ENCODE data around the gene SELENOO.
A peak's percentile ranks its signal among the peaks of the same experiment; 100 is the strongest.

Gene SELENOO

DNA sequence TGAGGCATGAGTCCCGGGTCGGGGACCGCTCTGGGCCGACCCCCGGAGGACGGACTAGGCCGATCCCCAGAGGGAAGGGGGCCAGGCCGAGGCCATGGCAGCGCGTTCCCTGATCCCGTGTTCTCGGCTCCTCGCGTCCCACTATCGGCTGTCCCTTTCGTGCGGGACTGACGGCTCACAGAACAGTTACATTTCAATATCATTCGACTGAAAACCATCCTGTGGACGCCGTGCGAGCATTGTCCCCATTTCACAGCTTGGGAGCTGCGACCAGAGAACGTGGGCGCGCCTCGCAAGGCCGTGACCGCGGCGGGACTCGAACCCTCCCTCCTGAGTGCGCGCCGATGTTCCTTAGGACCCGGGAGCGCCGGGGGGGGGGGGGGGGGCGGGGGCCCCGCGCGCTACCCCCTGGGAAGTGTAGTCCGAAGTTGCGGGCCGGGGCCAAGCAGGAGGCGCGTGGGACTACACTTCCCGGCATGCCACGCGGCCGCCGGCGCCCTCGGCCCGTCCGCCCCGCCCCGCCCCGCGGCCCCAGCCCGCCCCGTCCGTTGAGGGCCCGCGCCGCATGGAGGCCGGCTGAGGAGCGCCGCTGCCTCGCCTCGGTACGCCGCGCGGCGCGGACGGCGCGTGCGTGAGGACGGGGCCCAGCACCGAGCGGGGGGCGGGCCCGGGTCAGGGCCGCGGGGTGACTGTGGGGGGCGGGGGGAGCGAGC lies 15.3 kb upstream of the SELENOO start, which contains the start of gene TRABD:
TSS of gene TRABD (plus strand) at position 539 of the 713 bp plus-strand sequence. CDS start 7,148 bp downstream, outside the sequence.
- peak; percentile 88 for DNase-seq

DNA sequence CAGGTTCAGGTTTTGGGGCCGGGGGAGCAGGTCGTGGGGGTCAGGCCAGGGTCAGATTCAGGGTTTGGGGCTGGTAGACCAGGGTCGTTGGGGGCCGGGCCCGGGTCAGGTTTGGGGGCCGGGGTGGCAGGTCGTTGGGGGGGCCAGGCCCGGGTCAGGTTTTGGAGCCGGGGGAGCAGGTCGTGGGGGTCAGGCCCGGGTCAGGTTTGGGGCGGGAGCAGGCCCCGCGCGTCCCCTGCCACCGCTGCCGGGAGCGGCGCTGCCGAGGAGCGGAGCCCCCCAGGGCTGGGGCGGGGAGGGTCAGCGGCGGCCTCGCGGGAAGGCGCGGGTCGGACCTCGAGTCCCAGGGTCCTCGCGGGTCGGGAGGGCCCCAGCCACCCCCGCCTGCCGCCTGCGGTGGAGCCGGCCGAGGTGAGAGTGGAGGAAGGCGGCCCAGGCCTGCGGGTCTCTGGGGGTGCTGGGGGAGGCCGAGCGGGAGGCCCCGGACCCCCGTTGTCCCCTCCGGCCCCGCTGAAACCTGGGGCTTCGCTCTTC lies 14.6 kb upstream of the SELENOO start:
- no peak for DNase-seq

DNA sequence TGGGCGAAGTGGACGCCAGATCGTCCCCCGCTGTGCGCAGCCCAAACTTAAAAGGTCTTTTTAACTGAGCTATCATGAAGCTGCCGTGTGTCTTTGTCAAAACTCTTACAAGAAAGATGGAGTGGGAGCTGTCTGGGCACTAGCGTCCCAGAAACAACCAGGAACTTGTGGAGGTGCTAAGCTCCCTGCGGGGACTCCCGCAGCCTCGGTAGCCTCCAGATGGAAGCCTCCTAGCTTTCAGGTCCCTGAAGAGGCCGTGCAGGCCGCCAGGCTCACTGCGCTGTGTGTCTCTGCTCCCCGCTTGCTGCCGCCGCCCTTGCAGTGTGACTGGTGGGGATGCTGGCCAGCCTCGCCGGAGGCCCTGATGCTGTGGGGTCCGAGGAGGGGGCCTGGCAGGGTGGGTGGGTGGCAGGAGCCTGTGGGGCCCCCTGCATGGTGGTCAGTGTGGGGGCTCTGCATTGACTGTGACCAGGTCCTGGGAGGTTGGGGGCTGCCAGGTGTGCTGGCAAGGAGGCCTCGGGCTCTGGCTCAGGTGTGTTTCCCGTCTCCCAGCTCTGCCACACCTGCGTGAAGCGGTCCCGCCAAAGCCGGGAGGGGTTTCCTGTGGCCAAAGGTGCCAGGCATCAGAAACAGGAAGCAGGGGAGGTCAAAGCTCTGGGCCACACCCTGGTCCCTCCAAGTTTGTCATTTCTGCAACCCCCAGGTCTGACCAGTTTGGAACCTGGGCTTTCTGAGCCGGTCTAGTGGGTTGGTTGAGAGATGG lies 13.9 kb upstream of the SELENOO start:
- DNase-seq = no peak

DNA sequence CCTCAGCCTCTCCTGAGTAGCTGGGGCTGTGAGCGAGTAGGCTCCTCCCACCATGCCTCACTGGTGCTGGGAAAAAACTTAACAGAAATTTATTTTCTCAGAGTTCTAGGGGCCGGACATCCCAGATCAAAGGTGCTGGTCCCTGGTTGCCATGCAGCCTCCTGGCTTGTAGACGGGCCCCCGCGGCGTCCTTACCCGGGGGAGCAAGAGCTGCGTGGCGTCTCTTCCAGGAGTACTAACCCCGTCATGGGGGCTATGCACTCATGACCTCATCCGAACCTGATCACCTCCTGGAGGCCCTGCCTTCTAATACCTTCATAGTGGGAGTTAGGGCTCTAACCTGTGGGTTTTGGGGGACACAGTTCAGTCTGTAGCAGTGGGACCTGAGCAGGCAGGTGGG lies 12.5 kb upstream of the SELENOO start:
- no peak for DNase-seq

GRCh38 chr22:50189184-50189848 lies 11.5 kb upstream of the SELENOO start:
- no peak for DNase-seq

GRCh38 chr22:50189849-50190181 lies 11.0 kb upstream of the SELENOO start:
- DNase-seq = no peak

DNA sequence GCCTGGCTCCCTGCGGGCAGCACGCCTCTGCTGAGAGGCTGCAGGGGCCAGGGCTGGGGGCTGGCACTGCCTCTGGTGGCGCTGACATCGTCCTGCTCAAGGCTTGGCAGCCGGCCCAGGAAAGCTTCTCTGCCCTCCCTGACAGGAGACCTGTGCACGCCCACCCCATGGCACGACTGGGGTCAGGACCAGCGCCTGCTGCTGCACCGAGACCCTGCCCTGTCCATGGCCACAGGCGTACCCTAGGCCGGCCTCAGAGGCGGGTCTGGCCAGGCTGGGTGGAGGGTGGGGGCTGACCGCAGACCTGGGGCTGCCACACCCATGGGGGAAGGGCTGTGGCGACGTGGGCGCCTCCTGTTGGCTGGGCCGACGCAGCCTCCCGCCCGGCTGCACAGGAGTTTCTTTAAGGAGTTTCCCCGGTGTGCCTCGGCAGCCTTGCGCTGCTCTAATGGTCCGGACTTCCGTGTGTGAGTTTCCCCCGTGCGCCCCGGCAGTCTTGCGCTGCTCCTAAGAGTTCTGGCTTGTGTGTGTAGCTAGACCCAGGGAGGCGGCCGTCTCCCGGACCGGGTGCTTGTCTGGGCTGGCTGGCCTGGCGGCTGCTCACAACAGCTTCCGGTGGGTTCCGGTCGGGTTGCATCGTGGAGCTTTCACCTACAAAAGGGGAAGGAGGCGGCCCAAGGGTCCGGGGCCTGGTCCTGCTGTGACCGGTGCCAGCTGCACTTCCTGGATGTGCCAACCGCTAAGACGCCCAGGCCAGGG lies 10.4 kb upstream of the SELENOO start:
- DNase-seq = peak; percentile 82

GRCh38 chr22:50190941-50191741 lies 9.7 kb upstream of the SELENOO start:
- DNase-seq = peak; percentile 78

- no peak for DNase-seq
Measured at GRCh38 chr22:50192436-50193204, 8.2 kb upstream of the SELENOO start.

DNA sequence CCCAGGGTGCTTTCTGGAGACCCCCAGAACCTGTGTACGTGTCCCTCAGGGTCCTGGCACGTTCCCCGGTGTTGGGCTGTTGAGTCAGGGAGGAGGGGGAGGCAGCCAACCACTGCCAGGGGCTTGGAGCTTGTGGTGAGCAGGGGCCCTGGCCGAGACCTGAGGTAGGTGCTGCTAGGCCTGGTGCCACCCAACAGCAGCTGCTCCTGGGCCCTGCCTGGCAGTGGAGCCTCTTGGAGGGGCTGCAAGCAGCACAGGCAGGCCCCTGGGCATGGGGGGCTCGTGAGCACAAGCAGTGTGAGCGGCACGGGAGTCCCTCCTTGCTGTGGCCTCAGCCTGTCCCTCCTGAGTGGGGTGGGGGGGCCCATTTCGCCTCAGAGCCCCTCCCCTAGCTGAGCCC lies 7.2 kb upstream of the SELENOO start:
- no peak for DNase-seq

DNA sequence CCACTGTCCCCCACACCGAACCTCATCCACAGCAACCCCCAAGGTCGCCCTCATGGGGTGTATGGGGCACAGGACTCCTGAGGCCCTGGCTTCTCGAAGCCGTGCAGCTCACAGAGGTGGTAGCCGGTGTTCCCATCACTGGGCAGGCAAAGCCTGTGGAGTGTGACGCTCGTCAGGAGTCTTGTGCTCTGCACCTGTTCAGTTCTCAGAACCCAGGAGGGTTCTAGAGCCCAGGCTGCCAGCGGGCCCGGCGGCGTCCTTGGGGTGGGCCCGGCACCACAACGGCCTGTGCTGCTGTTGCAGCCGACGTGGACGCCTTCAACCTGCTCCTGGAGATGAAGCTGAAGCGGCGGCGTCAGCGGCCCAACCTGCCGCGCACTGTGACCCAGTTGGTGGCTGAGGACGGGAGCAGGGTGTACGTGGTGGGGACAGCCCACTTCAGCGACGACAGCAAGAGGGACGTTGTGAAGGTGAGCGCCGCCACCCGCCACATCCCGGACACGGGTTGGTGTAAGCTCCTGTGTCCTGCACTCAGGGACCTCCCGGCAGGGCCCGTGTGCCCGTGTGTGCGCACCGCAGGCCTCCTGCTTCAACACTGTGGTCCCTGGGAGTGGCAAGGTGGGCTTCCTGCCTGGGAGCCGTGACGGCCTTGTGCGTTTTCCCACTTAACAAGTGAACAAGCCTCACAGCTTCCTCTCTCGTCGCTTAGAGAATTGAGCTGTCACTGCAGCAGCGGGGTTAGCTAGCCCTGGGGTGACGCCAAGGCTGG lies 6.6 kb upstream of the SELENOO start:
- no peak for DNase-seq

GRCh38 chr22:50196256-50196655 lies 4.6 kb upstream of the SELENOO start:
- DNase-seq = no peak

DNA sequence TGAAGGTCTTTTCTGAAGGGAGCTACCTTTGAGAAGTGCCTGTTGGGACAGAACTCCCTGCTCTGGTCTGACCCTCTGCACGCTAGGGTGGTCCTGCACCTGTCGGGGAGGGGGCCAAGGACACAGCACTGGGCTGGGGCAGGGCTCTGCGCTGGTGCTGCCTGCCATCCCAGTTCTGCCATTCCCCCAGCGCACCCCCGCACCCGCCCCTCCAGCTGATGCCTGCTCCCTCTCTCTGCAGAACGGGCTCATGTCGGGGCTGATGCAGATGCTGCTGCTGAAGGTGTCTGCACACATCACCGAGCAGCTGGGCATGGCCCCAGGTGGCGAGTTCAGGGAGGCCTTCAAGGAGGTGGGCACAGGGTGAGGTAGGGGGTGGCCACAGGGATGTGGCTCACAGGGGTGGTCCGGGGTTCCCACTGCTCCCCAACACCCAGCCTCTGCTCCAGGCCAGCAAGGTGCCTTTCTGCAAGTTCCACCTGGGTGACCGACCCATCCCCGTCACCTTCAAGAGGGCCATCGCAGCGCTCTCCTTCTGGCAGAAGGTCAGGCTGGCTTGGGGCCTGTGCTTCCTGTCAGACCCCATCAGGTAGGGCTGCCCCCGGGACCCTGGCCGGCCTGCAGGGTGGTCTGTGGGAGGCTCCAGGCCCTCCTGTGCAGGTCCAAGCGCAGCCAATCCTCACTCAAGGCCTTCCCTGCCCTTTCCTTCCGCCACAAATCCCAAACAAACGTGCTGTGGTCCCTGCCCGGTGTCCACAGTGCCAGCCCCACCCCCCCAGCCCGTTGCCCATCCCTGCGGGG lies 3.6 kb upstream of the SELENOO start:
- no peak for DNase-seq

GRCh38 chr22:50197856-50198623 lies 2.8 kb upstream of the SELENOO start:
- DNase-seq = no peak

GRCh38 chr22:50198624-50199017 lies 2.2 kb upstream of the SELENOO start:
- no peak for DNase-seq

DNA sequence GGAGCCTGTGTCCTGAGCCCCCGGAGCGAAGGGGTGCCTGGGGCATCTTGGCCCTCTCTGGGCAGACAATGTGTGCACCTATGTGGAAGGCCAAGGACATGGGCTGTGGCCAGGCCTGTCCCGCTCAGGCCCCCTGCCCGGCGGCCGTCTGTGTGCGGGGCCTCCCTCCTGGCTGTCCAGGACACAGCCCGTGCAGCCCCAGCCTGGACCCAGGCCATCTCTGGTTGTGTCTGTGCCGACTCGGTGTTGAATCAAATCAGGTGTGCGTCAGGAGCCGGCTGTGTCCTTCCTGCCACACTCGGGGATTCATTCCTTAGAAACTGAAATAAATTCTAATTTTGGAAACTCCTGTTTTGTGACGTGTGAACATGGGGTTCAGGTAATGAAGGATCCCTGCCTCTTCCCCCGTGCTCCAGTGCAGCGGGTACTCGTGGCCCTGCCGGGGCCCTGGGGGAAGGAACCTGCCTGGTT lies 1.5 kb upstream of the SELENOO start:
- DNase-seq = no peak

- no peak for DNase-seq
Measured at GRCh38 chr22:50199829-50200460, 866 bp upstream of the SELENOO start.

All from stimulated activated CD8-positive, alpha-beta memory T cell treated with anti-CD3 and anti-CD28 coated beads, Interleukin-4, amount 100 ng/mL, for 48 hours (primary cell).